ENCODE data around the gene SLC35C1.
A peak's percentile ranks its signal among the peaks of the same experiment; 100 is the strongest.

The SLC35C1 gene

DNA sequence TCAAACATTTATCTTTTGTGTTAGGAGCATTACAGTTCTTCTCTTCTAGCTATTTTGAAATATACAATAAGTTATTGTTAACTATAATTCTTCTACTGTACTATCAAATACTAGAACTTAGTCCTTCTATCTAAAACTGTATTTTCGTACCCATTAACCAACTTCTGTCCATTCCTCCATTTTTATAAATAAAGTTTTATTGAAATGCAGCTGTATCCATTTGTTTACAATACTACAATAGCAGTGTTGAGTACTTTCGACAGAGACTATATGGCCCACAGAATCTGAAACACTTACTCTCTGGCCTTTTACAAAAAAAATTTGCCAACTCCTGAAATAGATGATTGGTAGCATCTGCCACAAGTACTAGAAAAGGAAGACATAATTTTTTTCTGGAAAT is 4.7 kb upstream of the SLC35C1 start:
- no peaks in the 10 kb centered on the region for H3K9me2 ChIP-seq (replicated peaks; ENCODE audit: low read depth, low read length)
- no peak for TF ChIP-seq CTCF (conservative IDR thresholded peaks at IDR 0.05; ENCODE audit: low read length)
- TF ChIP-seq EZH2phosphoT487 (IDR thresholded peaks at IDR 0.05; ENCODE audit: borderline replicate concordance): no peak
- H3K27me3 ChIP-seq (ENCODE audit: insufficient read depth, low read length, poor library complexity, severe bottlenecking): no peaks in the 10 kb centered on the region
- H3K4me3 ChIP-seq (ENCODE audit: low read length, poor library complexity, severe bottlenecking): no peak overlapping the region
- no peak overlapping the region for H3K4me2 ChIP-seq (ENCODE audit: low read depth, low read length, poor library complexity, severe bottlenecking)
- no peaks in the 10 kb centered on the region for H3K36me3 ChIP-seq (ENCODE audit: insufficient read depth, low read length)
- H3K4me1 ChIP-seq (ENCODE audit: insufficient read depth, low read length, poor library complexity, severe bottlenecking): peaks cover 9% of the 10 kb centered on the region
- H3F3A ChIP-seq (ENCODE audit: low read depth): no peaks in the 10 kb centered on the region
- H4K20me1 ChIP-seq (ENCODE audit: insufficient read depth, low read length, poor library complexity, severe bottlenecking): no peaks in the 10 kb centered on the region
- no peak overlapping the region for H3K9ac ChIP-seq (ENCODE audit: low read depth, low read length, poor library complexity, severe bottlenecking)
- peaks cover under 1% of the 10 kb centered on the region; the same call in 1 of the 2 replicates for H3K79me2 ChIP-seq (ENCODE audit: insufficient read depth, low read length)
- no peaks in the 10 kb centered on the region for H3K9me3 ChIP-seq (ENCODE audit: insufficient read depth, low read depth, low read length)
- no peak overlapping the region for H2AFZ ChIP-seq (ENCODE audit: low read length)

DNA sequence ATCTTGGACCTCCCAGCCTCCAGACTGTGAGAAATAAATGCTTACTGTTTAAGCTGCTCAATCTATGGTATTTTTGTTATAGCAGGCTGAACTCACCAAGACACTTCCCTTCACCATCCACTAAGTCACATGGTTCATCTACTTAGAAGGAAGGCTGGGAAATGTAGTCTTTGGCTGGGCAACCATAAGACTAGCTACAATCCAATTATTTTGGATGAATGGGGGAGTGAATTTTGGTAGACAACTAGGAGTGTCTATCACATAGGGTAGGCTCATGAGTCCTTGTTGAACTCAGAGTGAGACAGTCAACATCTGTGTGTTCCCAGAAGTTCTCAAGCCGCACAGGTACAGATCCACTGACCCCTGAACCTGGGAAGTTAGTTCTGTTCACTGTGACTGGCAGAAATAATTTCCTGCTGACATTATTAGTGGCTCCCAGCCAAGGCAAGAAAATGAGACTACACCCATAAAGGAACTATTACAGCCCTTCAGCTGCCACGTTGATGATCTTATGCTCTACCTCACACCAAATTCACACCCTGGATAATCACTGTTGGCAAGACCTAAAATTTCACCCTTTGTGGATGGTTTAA is 3.1 kb upstream of the SLC35C1 start:
- Histone ChIP-seq H2AFZ (ENCODE audit: low read length) (peak overlapping the region; percentile 26; the same call in 1 of the 2 replicates), H3K4me1 (ENCODE audit: insufficient read depth, low read length, poor library complexity, severe bottlenecking) (peaks cover 21% of the 10 kb centered on the region), H4K20me1 (ENCODE audit: insufficient read depth, low read length, poor library complexity, severe bottlenecking) (peaks cover 5% of the 10 kb centered on the region), H3K36me3 (ENCODE audit: insufficient read depth, low read length) (no peaks in the 10 kb centered on the region), H3K9me3 (ENCODE audit: insufficient read depth, low read depth, low read length) (no peaks in the 10 kb centered on the region), H3K9me2 (replicated peaks; ENCODE audit: low read depth, low read length) (no peaks in the 10 kb centered on the region), H3K79me2 (ENCODE audit: insufficient read depth, low read length) (peaks cover 16% of the 10 kb centered on the region; the same call in 1 of the 2 replicates), H3K4me3 (ENCODE audit: low read length, poor library complexity, severe bottlenecking) (no peak overlapping the region), H3K27me3 (ENCODE audit: insufficient read depth, low read length, poor library complexity, severe bottlenecking) (no peaks in the 10 kb centered on the region), H3K4me2 (ENCODE audit: low read depth, low read length, poor library complexity, severe bottlenecking) (no peak overlapping the region), H3F3A (ENCODE audit: low read depth) (no peaks in the 10 kb centered on the region), H3K9ac (ENCODE audit: low read depth, low read length, poor library complexity, severe bottlenecking) (no peak overlapping the region)
- TF ChIP-seq CTCF (conservative IDR thresholded peaks at IDR 0.05; ENCODE audit: low read length) (no peak), EZH2phosphoT487 (IDR thresholded peaks at IDR 0.05; ENCODE audit: borderline replicate concordance) (no peak)

DNA sequence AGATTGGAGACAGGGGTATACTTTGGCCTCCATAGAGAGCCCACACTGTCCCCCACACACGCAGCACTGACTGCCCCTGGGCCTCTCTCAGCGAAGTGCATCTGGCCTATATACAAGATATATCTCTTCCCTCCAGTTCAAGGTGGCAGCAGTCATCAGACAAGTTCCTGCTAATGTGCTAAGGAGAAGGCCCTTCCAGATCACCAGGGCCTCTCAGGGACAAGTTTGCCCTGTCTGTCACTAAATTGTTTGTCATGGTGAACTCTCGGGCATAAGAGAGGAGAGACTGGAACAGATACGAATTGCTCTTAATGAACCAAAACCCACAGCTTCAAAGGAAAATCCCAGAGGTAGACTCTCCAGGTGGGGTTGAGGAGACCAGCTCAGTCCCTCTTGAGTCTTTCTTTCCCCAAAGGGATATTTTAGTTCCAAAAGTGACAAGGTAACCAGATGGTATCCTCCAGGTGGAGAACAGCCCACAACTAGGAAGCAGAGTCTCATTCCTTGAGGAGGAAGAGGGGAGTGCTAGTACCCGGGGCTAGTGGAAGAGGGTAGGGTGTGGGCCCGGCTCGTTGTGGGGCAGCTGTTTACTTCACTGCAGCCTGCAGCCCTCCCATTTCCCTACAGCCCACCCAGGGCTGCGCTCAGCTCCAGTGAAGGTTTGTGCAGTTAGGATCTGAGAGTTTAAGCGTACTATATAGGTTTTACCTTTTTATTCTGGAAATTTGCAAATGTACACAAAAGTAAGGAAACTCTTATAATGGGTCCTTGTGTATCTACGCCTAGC is 2.2 kb upstream of the SLC35C1 start:
- TF ChIP-seq CTCF (conservative IDR thresholded peaks at IDR 0.05; ENCODE audit: low read length) (no peak), EZH2phosphoT487 (IDR thresholded peaks at IDR 0.05; ENCODE audit: borderline replicate concordance) (no peak)
- Histone ChIP-seq H3K79me2 (ENCODE audit: insufficient read depth, low read length) (peaks cover 25% of the 10 kb centered on the region; the same call in 1 of the 2 replicates), H3K4me2 (ENCODE audit: low read depth, low read length, poor library complexity, severe bottlenecking) (no peak overlapping the region), H3K9ac (ENCODE audit: low read depth, low read length, poor library complexity, severe bottlenecking) (no peak overlapping the region), H3K36me3 (ENCODE audit: insufficient read depth, low read length) (no peaks in the 10 kb centered on the region), H3K4me1 (ENCODE audit: insufficient read depth, low read length, poor library complexity, severe bottlenecking) (peaks cover 30% of the 10 kb centered on the region), H4K20me1 (ENCODE audit: insufficient read depth, low read length, poor library complexity, severe bottlenecking) (peaks cover 5% of the 10 kb centered on the region), H3K9me2 (replicated peaks; ENCODE audit: low read depth, low read length) (no peaks in the 10 kb centered on the region), H3F3A (ENCODE audit: low read depth) (no peaks in the 10 kb centered on the region), H2AFZ (ENCODE audit: low read length) (no peak overlapping the region), H3K9me3 (ENCODE audit: insufficient read depth, low read depth, low read length) (no peaks in the 10 kb centered on the region), H3K27me3 (ENCODE audit: insufficient read depth, low read length, poor library complexity, severe bottlenecking) (no peaks in the 10 kb centered on the region), H3K4me3 (ENCODE audit: low read length, poor library complexity, severe bottlenecking) (no peak overlapping the region)

Data from Loucy (cell line).